ENCODE data around the gene ABCC9.
A peak's percentile ranks its signal among the peaks of the same experiment; 100 is the strongest.

The ABCC9 gene

GRCh38 chr12:21940549-21941505 is at the start of gene ABCC9:
Gene ABCC9 (minus strand): TSS chr12:21941426. CDS start chr12:21936674, 4,752 bp downstream.
- DNase-seq, result peak; percentile 74

- no peak for DNase-seq
Observed at GRCh38 chr12:21989819-21990412, 48.7 kb upstream of the ABCC9 start.

- DNase-seq, result no peak
Observed at GRCh38 chr12:21988619-21989018, 47.4 kb upstream of the ABCC9 start.

- no peak for DNase-seq
Observed at GRCh38 chr12:21987755-21988154, 46.5 kb upstream of the ABCC9 start.

- no peak for DNase-seq
Observed at GRCh38 chr12:21985155-21985554, 43.9 kb upstream of the ABCC9 start.

- no peak for DNase-seq
Observed at GRCh38 chr12:21984375-21984774, 43.1 kb upstream of the ABCC9 start.

GRCh38 chr12:21983095-21983494 is 41.9 kb upstream of the ABCC9 start:
- no peak for DNase-seq

- DNase-seq, result no peak
Observed at GRCh38 chr12:21980544-21980943, 39.3 kb upstream of the ABCC9 start.

GRCh38 chr12:21975293-21975692 is 34.1 kb upstream of the ABCC9 start:
- no peak for DNase-seq

- no peak for DNase-seq
Observed at GRCh38 chr12:21973221-21973620, 32.0 kb upstream of the ABCC9 start.

- no peak for DNase-seq
Observed at GRCh38 chr12:21972055-21972454, 30.8 kb upstream of the ABCC9 start.

- no peak for DNase-seq
Observed at GRCh38 chr12:21971344-21971743, 30.1 kb upstream of the ABCC9 start.

GRCh38 chr12:21962821-21963220 is 21.6 kb upstream of the ABCC9 start:
- DNase-seq, result no peak

- no peak for DNase-seq
Observed at GRCh38 chr12:21962236-21962635, 21.0 kb upstream of the ABCC9 start.

- no peak for DNase-seq
Observed at GRCh38 chr12:21950649-21951048, 9.4 kb upstream of the ABCC9 start.

GRCh38 chr12:21949036-21949435 is 7.8 kb upstream of the ABCC9 start:
- no peak for DNase-seq

GRCh38 chr12:21946983-21947382 is 5.8 kb upstream of the ABCC9 start:
- no peak for DNase-seq

- no peak for DNase-seq
Observed at GRCh38 chr12:21945002-21945401, 3.8 kb upstream of the ABCC9 start.

GRCh38 chr12:21942377-21942703 is 1.1 kb upstream of the ABCC9 start:
- DNase-seq, result no peak

GRCh38 chr12:21941506-21942376 is 515 bp upstream of the ABCC9 start:
- peak; percentile 56 for DNase-seq

GRCh38 chr12:21939435-21939834 is 1.8 kb downstream of the ABCC9 start:
- no peak for DNase-seq

GRCh38 chr12:21938879-21939278 is 2.3 kb downstream of the ABCC9 start:
- no peak for DNase-seq

GRCh38 chr12:21934173-21934572 is 7.1 kb downstream of the ABCC9 start:
- DNase-seq, result no peak
